ENCODE measurements around the gene CNTNAP3B.
"Not testable (repeated sequence)": the region's sequence is repeated elsewhere in the genome, so short reads cannot be mapped to it uniquely, and the experiment has no call there.

DNA sequence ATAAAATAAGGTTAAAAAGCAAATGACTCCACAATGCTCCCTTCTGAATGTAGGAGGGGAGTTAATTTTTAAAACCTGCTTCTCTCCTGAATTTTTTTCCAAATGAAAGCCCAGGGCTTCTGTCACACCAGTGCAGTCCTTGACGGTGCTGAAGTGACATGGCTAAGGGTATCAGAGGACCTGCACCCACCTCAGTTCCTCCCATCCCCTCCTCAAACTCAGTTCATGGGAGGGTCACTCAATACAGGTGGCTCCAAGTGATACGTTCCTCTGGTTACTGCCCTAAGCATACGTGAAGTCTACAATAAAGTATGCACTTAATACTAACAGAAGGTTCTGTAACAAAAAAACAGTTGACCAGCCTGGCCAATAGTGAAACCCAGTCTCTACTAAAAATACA, 193.5 kb downstream of the CNTNAP3B start:
- TF ChIP-seq CTCF (IDR thresholded peaks at IDR 0.05; ENCODE audit: insufficient read depth, low read depth, low read length); EZH2 (IDR thresholded peaks at IDR 0.05; ENCODE audit: insufficient read depth, low read length): not testable (repeated sequence)
